Measurements from ENCODE around the gene PIGW. TPM values are rescaled to one million over a fixed set of nuclear protein-coding genes. Genes with fewer than 3 reads are reported as not detected.

The PIGW gene
- total and polyA plus RNA-seq, 12 donors: 1.7 to 14.6 (median 4.6) TPM

GRCh38 chr17:36514856-36515255, 19.9 kb upstream of the PIGW start:
- H3K36me3 ChIP-seq (replicated peaks in 1 of 2): no peaks in the 10 kb centered on the region
- intact Hi-C loops (cut with DNase I): no loop called here
- TF ChIP-seq, protein P1, sequence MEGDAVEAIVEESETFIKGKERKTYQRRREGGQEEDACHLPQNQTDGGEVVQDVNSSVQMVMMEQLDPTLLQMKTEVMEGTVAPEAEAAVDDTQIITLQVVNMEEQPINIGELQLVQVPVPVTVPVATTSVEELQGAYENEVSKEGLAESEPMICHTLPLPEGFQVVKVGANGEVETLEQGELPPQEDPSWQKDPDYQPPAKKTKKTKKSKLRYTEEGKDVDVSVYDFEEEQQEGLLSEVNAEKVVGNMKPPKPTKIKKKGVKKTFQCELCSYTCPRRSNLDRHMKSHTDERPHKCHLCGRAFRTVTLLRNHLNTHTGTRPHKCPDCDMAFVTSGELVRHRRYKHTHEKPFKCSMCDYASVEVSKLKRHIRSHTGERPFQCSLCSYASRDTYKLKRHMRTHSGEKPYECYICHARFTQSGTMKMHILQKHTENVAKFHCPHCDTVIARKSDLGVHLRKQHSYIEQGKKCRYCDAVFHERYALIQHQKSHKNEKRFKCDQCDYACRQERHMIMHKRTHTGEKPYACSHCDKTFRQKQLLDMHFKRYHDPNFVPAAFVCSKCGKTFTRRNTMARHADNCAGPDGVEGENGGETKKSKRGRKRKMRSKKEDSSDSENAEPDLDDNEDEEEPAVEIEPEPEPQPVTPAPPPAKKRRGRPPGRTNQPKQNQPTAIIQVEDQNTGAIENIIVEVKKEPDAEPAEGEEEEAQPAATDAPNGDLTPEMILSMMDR (IDR thresholded peaks at IDR 0.05): no peak
- no peak for TF ChIP-seq POLR2A (IDR thresholded peaks at IDR 0.05)

GRCh38 chr17:36515837-36516236, 18.9 kb upstream of the PIGW start:
- no peaks in the 10 kb centered on the region for H3K36me3 ChIP-seq (replicated peaks in 1 of 2)
- DNase-seq: no peak
- WGBS, 4 donors: 87 to 93% (median 88%) methylated on average over 4 of the region's 4 CpGs

More at GRCh38 chr17:36514856-36515255, 19.9 kb upstream of the PIGW start:
- H3K4me1 ChIP-seq (replicated peaks in 1 of 2): no peaks in the 10 kb centered on the region
- H3K4me3 ChIP-seq: no peak overlapping the region
- no peak overlapping the region for H3K27ac ChIP-seq
- 91 to 100% (median 98%) methylated on average over 3 of the region's 3 CpGs for WGBS, 4 donors
- H3K9me3 ChIP-seq (replicated peaks in 1 of 3): no peaks in the 10 kb centered on the region
- no peaks in the 10 kb centered on the region for H3K27me3 ChIP-seq
- no peak for DNase-seq

DNA sequence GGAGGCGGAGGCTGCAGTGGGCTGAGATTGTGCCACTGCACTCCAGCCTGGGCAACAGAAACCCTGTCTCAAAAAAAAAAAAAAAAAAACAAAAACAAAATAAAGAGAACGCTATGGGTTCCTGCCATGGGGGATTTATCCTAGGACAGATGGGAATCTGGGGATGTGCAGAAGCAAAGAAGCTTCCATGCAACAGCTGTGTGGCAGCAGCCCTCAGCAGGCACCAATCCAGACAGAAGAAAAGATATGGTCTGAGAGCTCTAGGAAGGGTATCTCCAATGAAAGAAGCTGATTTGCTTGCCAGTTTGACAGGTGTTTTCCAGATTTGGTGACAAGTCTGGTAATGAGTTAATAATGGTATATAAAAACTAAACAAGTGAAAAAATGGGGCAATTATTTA, 11.7 kb upstream of the PIGW start:
- peaks cover 0 to 47% of the 10 kb centered on the region in 2 donors for H3K36me3 ChIP-seq (replicated peaks in 1 of 2)
- H3K4me3 ChIP-seq: no peak overlapping the region
- H3K27ac ChIP-seq: no peak overlapping the region
- no peak for TF ChIP-seq POLR2A (IDR thresholded peaks at IDR 0.05)
- TF ChIP-seq, protein P1 (IDR thresholded peaks at IDR 0.05): no peak
- WGBS, 4 donors: 88 to 94% (median 90%) methylated on average over 2 of the region's 2 CpGs
- H3K27me3 ChIP-seq: no peaks in the 10 kb centered on the region
- H3K9me3 ChIP-seq (replicated peaks in 1 of 3): no peaks in the 10 kb centered on the region
- no peaks in the 10 kb centered on the region for H3K4me1 ChIP-seq (replicated peaks in 1 of 2)
- intact Hi-C loops (cut with DNase I): no loop called here
- no peak for DNase-seq

More at GRCh38 chr17:36515837-36516236, 18.9 kb upstream of the PIGW start:
- no peak overlapping the region for H3K4me3 ChIP-seq
- no peaks in the 10 kb centered on the region for H3K27me3 ChIP-seq
- intact Hi-C loops (cut with DNase I): no loop called here
- H3K4me1 ChIP-seq (replicated peaks in 1 of 2): no peaks in the 10 kb centered on the region
- TF ChIP-seq, protein P1 (IDR thresholded peaks at IDR 0.05): no peak
- TF ChIP-seq POLR2A (IDR thresholded peaks at IDR 0.05): no peak
- H3K9me3 ChIP-seq (replicated peaks in 1 of 3): no peaks in the 10 kb centered on the region
- no peak overlapping the region for H3K27ac ChIP-seq

- Histone ChIP-seq H3K27me3 (no peaks in the 10 kb centered on the region), H3K36me3 (replicated peaks in 1 of 2) (peaks cover 0 to 47% of the 10 kb centered on the region in 2 donors), H3K4me1 (replicated peaks in 1 of 2) (no peaks in the 10 kb centered on the region), H3K9me3 (replicated peaks in 1 of 3) (no peaks in the 10 kb centered on the region), H3K27ac (no peak overlapping the region), H3K4me3 (no peak overlapping the region)
- intact Hi-C loops (cut with DNase I): no loop called here
- 91 to 99% (median 95%) methylated on average over 4 of the region's 4 CpGs for WGBS, 4 donors
- TF ChIP-seq, protein P1 (IDR thresholded peaks at IDR 0.05): no peak
- TF ChIP-seq POLR2A (IDR thresholded peaks at IDR 0.05): no peak
- peak in 1 of 7 donors; percentile 25 for DNase-seq
Measured at GRCh38 chr17:36524428-36524876, 10.3 kb upstream of the PIGW start.
